Neuronal stem cell (in vitro differentiated cells): ENCODE measurements around the gene RNF7.

Experiments used
- DNase-seq: peaks from one replicate; pipeline ENCODE4 v3.0.0-alpha.2; 2013; ENCODE audit warnings: low spot score
- H2AFZ ChIP-seq: one replicate; pipeline ENCODE4 v1.6.1; 2013; ENCODE audit warnings: mild to moderate bottlenecking, low read length, inconsistent platforms
- H2AK5ac ChIP-seq: 2 replicates; pipeline ENCODE4 v1.6.1; 2013; ENCODE audit warnings: low read depth, mild to moderate bottlenecking, inconsistent platforms, low read length, moderate library complexity, mixed read lengths
- H2BK120ac ChIP-seq: 2 replicates; pipeline ENCODE4 v1.6.1; 2013; ENCODE audit warnings: low read depth, mild to moderate bottlenecking, inconsistent platforms, low read length, moderate library complexity, mixed read lengths
- H2BK12ac ChIP-seq: one replicate; pipeline ENCODE4 v1.6.1; 2013; ENCODE audit warnings: low read length, inconsistent platforms
- H2BK15ac ChIP-seq: 2 replicates; pipeline ENCODE4 v1.6.1; 2013; ENCODE audit warnings: mild to moderate bottlenecking, low read length, inconsistent platforms, mixed read lengths
- H2BK5ac ChIP-seq: one replicate; pipeline ENCODE4 v1.6.1; 2013; ENCODE audit warnings: inconsistent platforms, mild to moderate bottlenecking, low read length, moderate library complexity
- H3K14ac ChIP-seq: one replicate; pipeline ENCODE4 v1.6.1; 2013; ENCODE audit warnings: low read length, inconsistent platforms
- H3K18ac ChIP-seq: 2 replicates; pipeline ENCODE4 v1.6.1; 2013; ENCODE audit warnings: low read length, inconsistent platforms
- H3K23ac ChIP-seq: 2 replicates; pipeline ENCODE4 v1.6.1; 2013; ENCODE audit warnings: low read depth, mild to moderate bottlenecking, mixed read lengths, low read length, inconsistent platforms; ENCODE audit not compliant: poor library complexity
- H3K27ac ChIP-seq: replicated peaks from 3 replicates; pipeline ENCODE4 v1.5.1; 2013; ENCODE audit warnings: low read length, inconsistent platforms
- H3K27me3 ChIP-seq, 3 experiments: 2 replicates each; pipeline ENCODE4 v1.6.1; 2013; ENCODE audit warnings: low read length in 3 of 3, mild to moderate bottlenecking in 2 of 3, inconsistent platforms in 1 of 3, low read depth in 1 of 3, mixed read lengths in 1 of 3, moderate library complexity in 1 of 3; ENCODE audit not compliant: control insufficient read depth in 3 of 3, insufficient read depth in 3 of 3
- H3K36me3 ChIP-seq, 2 donors: replicated peaks in 1 of 2; 2 replicates each; pipeline ENCODE4 v1.6.1; 2013; ENCODE audit warnings: low read length in 2 of 2; ENCODE audit not compliant: control insufficient read depth in 2 of 2, insufficient read depth in 2 of 2
- H3K4ac ChIP-seq: 2 replicates; pipeline ENCODE4 v1.6.1; 2013; ENCODE audit warnings: inconsistent platforms, mild to moderate bottlenecking, low read length, moderate library complexity
- H3K4me1 ChIP-seq, 2 donors: 1 replicate in 1 of 2; 2 replicates in 1 of 2; pipeline ENCODE4 v1.6.1; 2013; ENCODE audit warnings: low read length in 2 of 2, low read depth in 1 of 2; ENCODE audit not compliant: control insufficient read depth in 2 of 2, insufficient read depth in 1 of 2
- H3K4me2 ChIP-seq: one replicate; pipeline ENCODE4 v1.6.1; 2013; ENCODE audit warnings: mild to moderate bottlenecking, low read length, inconsistent platforms; ENCODE audit not compliant: insufficient read depth, poor library complexity, severe bottlenecking
- H3K4me3 ChIP-seq, 2 donors: 2 replicates each; pipeline ENCODE4 v1.5.1; 2013; ENCODE audit warnings: low read length in 2 of 2, mild to moderate bottlenecking in 2 of 2, inconsistent platforms in 1 of 2, moderate library complexity in 1 of 2
- H3K79me1 ChIP-seq: one replicate; pipeline ENCODE4 v1.6.1; 2013; ENCODE audit warnings: low read depth, mild to moderate bottlenecking, inconsistent platforms, low read length, moderate library complexity
- H3K9ac ChIP-seq: one replicate; pipeline ENCODE4 v1.6.1; 2013; ENCODE audit warnings: mild to moderate bottlenecking, low read depth, low read length, inconsistent platforms; ENCODE audit not compliant: poor library complexity
- H3K9me3 ChIP-seq, 2 donors: replicated peaks in 1 of 2; 2 replicates each; pipeline versions ENCODE3 to v1.6.1; 2013; ENCODE audit warnings: low read length in 2 of 2, mild to moderate bottlenecking in 2 of 2, inconsistent platforms in 1 of 2, low read depth in 1 of 2, mixed read lengths in 1 of 2, moderate library complexity in 1 of 2; ENCODE audit not compliant: control insufficient read depth in 2 of 2, insufficient read depth in 1 of 2
- H4K8ac ChIP-seq: one replicate; pipeline ENCODE4 v1.6.1; 2013; ENCODE audit warnings: low read depth, mild to moderate bottlenecking, inconsistent platforms, low read length, moderate library complexity
- H4K91ac ChIP-seq: one replicate; pipeline ENCODE4 v1.6.1; 2013; ENCODE audit warnings: low read length, low read depth, mild to moderate bottlenecking, inconsistent platforms; ENCODE audit not compliant: poor library complexity
- WGBS, 2 donors: extraction: QIAGEN DNeasy Blood & Tissue Kit; methylation state at CpG; one replicate each; pipeline ENCODE4 v1.1.7; 2013; ENCODE audit warnings: missing lambda C conversion rate in 2 of 2, mixed read lengths in 1 of 2; ENCODE audit not compliant: insufficient read length in 2 of 2, insufficient replicate concordance in 1 of 2; ENCODE audit errors: extremely low coverage in 2 of 2; 5-methylcytosine and 5-hydroxymethylcytosine counted together

RNF7 gene

DNA sequence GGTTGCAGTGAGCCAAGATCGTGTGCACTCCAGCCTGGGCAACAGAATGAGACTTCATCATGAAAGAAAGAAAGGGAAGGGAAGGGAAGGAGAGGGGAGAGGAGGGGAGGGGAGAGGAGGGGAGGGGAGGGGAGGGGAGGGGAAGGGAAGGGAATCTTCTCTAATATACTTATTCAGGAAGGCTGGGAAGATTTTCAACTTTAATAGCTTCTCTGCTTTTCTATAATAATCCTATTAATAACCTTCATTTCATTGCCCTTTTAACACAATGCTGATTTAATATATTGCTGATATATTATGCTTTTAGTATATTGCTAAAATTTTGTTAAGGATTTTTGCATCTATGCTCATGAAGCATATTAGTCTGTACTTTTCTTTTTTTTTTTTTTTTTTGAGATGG is 23.4 kb upstream of the RNF7 start:
- Histone ChIP-seq H3K27me3 (peaks cover 0 to 3% (median 0%) of the 10 kb centered on the region in 3 experiments), H3K9ac (no peak overlapping the region), H3K9me3 (peaks cover 2 to 7% of the 10 kb centered on the region in 2 donors), H3K4ac (no peak overlapping the region), H3K14ac (no peak overlapping the region), H2AK5ac (no peak overlapping the region), H3K27ac (no peak overlapping the region), H3K18ac (no peak overlapping the region), H3K4me1 (no peaks in the 10 kb centered on the region), H3K23ac (no peak overlapping the region), H3K36me3 (no peaks in the 10 kb centered on the region), H2BK5ac (no peak overlapping the region), H3K4me3 (no peak overlapping the region), H3K79me1 (no peaks in the 10 kb centered on the region), H2AFZ (no peak overlapping the region), H4K91ac (no peak overlapping the region), H3K4me2 (no peak overlapping the region), H2BK15ac (no peak overlapping the region), H4K8ac (no peak overlapping the region), H2BK12ac (no peak overlapping the region), H2BK120ac (no peak overlapping the region)
- DNase-seq, result no peak
- WGBS, 2 donors, result no CpG with 5 or more reads among the region's 1 CpG

DNA sequence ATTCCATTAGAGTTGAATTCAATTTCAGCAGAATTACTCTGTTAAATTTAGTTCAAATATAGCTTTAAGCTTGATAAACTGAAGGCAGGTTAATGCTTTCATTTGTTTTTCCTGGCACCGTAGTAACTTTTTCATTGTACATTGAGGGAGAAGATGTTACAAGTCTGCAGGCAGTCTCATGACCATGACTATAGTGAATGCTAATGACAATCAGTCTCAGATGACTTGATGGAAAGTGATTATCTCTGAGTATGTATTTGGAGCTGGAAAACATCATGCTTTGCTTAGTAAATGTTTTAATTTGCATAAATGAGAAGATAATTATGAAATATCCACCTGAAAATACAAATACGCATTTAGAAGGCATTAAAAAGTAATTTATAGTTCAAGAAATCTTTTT is 16.0 kb upstream of the RNF7 start:
- Histone ChIP-seq H2BK5ac (no peak overlapping the region), H3K14ac (no peak overlapping the region), H3K36me3 (no peaks in the 10 kb centered on the region), H3K23ac (no peak overlapping the region), H2AFZ (no peak overlapping the region), H2BK15ac (no peak overlapping the region), H3K4me2 (no peak overlapping the region), H4K91ac (no peak overlapping the region), H3K18ac (no peak overlapping the region), H3K9me3 (peaks cover 0 to 2% of the 10 kb centered on the region in 2 donors), H3K27ac (no peak overlapping the region), H2AK5ac (no peak overlapping the region), H3K4me1 (no peaks in the 10 kb centered on the region), H3K9ac (no peak overlapping the region), H2BK12ac (no peak overlapping the region), H3K27me3 (peaks cover 0 to 13% (median 0%) of the 10 kb centered on the region in 3 experiments), H3K4ac (no peak overlapping the region), H4K8ac (no peak overlapping the region), H3K4me3 (no peak overlapping the region), H2BK120ac (no peak overlapping the region), H3K79me1 (no peaks in the 10 kb centered on the region)
- WGBS, 2 donors, result no CpG with 5 or more reads among the region's 2 CpGs
- no peak for DNase-seq

GRCh38 chr3:141722648-141723047 is 15.4 kb upstream of the RNF7 start:
- H3K9ac ChIP-seq, result no peak overlapping the region
- peaks cover 0 to 13% (median 0%) of the 10 kb centered on the region in 3 experiments for H3K27me3 ChIP-seq
- no peak overlapping the region for H2BK5ac ChIP-seq
- WGBS, 2 donors, result no CpG with 5 or more reads among the region's 2 CpGs
- no peaks in the 10 kb centered on the region for H3K4me1 ChIP-seq
- H2BK120ac ChIP-seq, result no peak overlapping the region
- no peak overlapping the region for H3K27ac ChIP-seq
- no peak for DNase-seq
- no peak overlapping the region for H4K8ac ChIP-seq
- no peak overlapping the region for H2AFZ ChIP-seq
- no peak overlapping the region for H3K18ac ChIP-seq
- H3K14ac ChIP-seq, result no peak overlapping the region
- no peak overlapping the region for H3K4ac ChIP-seq
- H3K9me3 ChIP-seq, result peaks cover 0 to 2% of the 10 kb centered on the region in 2 donors
- H2BK15ac ChIP-seq, result no peak overlapping the region
- H3K23ac ChIP-seq, result no peak overlapping the region
- no peak overlapping the region for H2BK12ac ChIP-seq
- no peaks in the 10 kb centered on the region for H3K36me3 ChIP-seq
- no peaks in the 10 kb centered on the region for H3K79me1 ChIP-seq
- no peak overlapping the region for H4K91ac ChIP-seq
- H3K4me3 ChIP-seq, result no peak overlapping the region
- H3K4me2 ChIP-seq, result no peak overlapping the region
- no peak overlapping the region for H2AK5ac ChIP-seq

- H3K79me1 ChIP-seq, result no peaks in the 10 kb centered on the region
- H3K4ac ChIP-seq, result no peak overlapping the region
- H3K14ac ChIP-seq, result no peak overlapping the region
These were observed 14.8 kb upstream of the RNF7 start for GRCh38 chr3:141723255-141723654.

More at GRCh38 chr3:141723255-141723654, 14.8 kb upstream of the RNF7 start:
- no peaks in the 10 kb centered on the region for H3K4me1 ChIP-seq
- no peaks in the 10 kb centered on the region for H3K36me3 ChIP-seq
- no peak overlapping the region for H2BK120ac ChIP-seq
- H2AK5ac ChIP-seq, result no peak overlapping the region
- no peak overlapping the region for H3K27ac ChIP-seq
- H3K4me2 ChIP-seq, result no peak overlapping the region
- no peak overlapping the region for H2BK12ac ChIP-seq
- no peak overlapping the region for H3K9ac ChIP-seq
- no peak for DNase-seq
- no peak overlapping the region for H2BK5ac ChIP-seq
- no peak overlapping the region for H4K8ac ChIP-seq
- H3K18ac ChIP-seq, result no peak overlapping the region
- no peak overlapping the region for H2AFZ ChIP-seq
- H3K4me3 ChIP-seq, result no peak overlapping the region
- no peak overlapping the region for H2BK15ac ChIP-seq
- H3K9me3 ChIP-seq, result peaks cover 0 to 2% of the 10 kb centered on the region in 2 donors
- peaks cover 0 to 13% (median 0%) of the 10 kb centered on the region in 3 experiments for H3K27me3 ChIP-seq
- H3K23ac ChIP-seq, result no peak overlapping the region
- no peak overlapping the region for H4K91ac ChIP-seq
